IMR-90 (cell line): ENCODE measurements around the gene MYH9. TPM values are rescaled to one million over a fixed set of nuclear protein-coding genes. Genes with fewer than 3 reads are reported as not detected.

Experiments
- ATAC-seq: fragments of 200-7000 bp; cut with Tn5 transposase; 2 replicates; pipeline ENCODE4 v1.9.1; 2020; ENCODE audit warnings: low read depth, mild to moderate bottlenecking, moderate library complexity
- BruUV-seq: library from RNA; stranded (reverse); fragments of 400-500 nt; replicated peaks from 2 replicates; lab custom pipeline; 2021; lab: Mats Ljungman, UMichigan
- CTCF ChIA-PET: fragments of 300-600 bp; formaldehyde crosslinking; extraction: SDS; loops from one replicate; lab custom pipeline; 2021; ENCODE audit warnings: antibody characterized with exemption; lab: Yijun Ruan, JAX
- POLR2A ChIA-PET: fragments of 300-600 bp; sonication (Branson Sonifier 250); formaldehyde crosslinking; loops from one replicate; lab custom pipeline; 2022; ENCODE audit warnings: antibody characterized with exemption; ENCODE audit not compliant: unreplicated experiment; lab: Charles Lee
- DNase-seq: peaks from one replicate; pipeline ENCODE4 v3.0.0; 2013
- H2AFZ ChIP-seq: replicated peaks from 2 replicates; pipeline ENCODE3; 2013; ENCODE audit warnings: low read length, mild to moderate bottlenecking; ENCODE audit not compliant: poor library complexity
- H2AK5ac ChIP-seq: 2 replicates; pipeline ENCODE4 v1.6.1; 2013; ENCODE audit warnings: low read depth, low read length, inconsistent platforms
- H2AK9ac ChIP-seq: replicated peaks from 2 replicates; pipeline ENCODE3; 2013; ENCODE audit warnings: mild to moderate bottlenecking, low read depth, low read length, moderate library complexity; ENCODE audit not compliant: poor library complexity
- H2BK120ac ChIP-seq: 2 replicates; pipeline ENCODE4 v1.6.1; 2013; ENCODE audit warnings: low read depth, low read length, inconsistent platforms
- H2BK15ac ChIP-seq: 3 replicates; pipeline ENCODE4 v1.6.1; 2013; ENCODE audit warnings: low read depth, low read length, inconsistent platforms
- H2BK20ac ChIP-seq: 2 replicates; pipeline ENCODE4 v1.6.1; 2013; ENCODE audit warnings: low read depth, mild to moderate bottlenecking, inconsistent platforms, low read length, moderate library complexity
- H2BK5ac ChIP-seq: 2 replicates; pipeline ENCODE4 v1.6.1; 2013; ENCODE audit warnings: mild to moderate bottlenecking, low read depth, low read length, inconsistent platforms; ENCODE audit not compliant: poor library complexity, severe bottlenecking
- H3K14ac ChIP-seq: replicated peaks from 2 replicates; pipeline ENCODE4 v1.6.1; 2013; ENCODE audit warnings: low read depth, low read length, inconsistent platforms
- H3K18ac ChIP-seq: 2 replicates; pipeline ENCODE4 v1.6.1; 2013; ENCODE audit warnings: low read depth, low read length, control low read depth
- H3K23ac ChIP-seq: 2 replicates; pipeline ENCODE4 v1.6.1; 2013; ENCODE audit warnings: low read depth, low read length, inconsistent platforms
- H3K27ac ChIP-seq: 2 replicates; pipeline ENCODE4 v1.5.1; 2013; ENCODE audit warnings: mild to moderate bottlenecking, control low read depth, low read length; ENCODE audit not compliant: insufficient read depth
- H3K27me3 ChIP-seq: 2 replicates; pipeline ENCODE4 v1.6.1; 2013; ENCODE audit warnings: low read length; ENCODE audit not compliant: control insufficient read depth, insufficient read depth
- H3K36me3 ChIP-seq: 2 replicates; pipeline ENCODE4 v1.6.1; 2013; ENCODE audit warnings: low read length, mixed read lengths; ENCODE audit not compliant: control insufficient read depth, insufficient read depth
- H3K4ac ChIP-seq: 2 replicates; pipeline ENCODE4 v1.6.1; 2013; ENCODE audit warnings: low read depth, low read length, inconsistent platforms
- H3K4me1 ChIP-seq: 2 replicates; pipeline ENCODE4 v1.6.1; 2013; ENCODE audit warnings: low read length, mixed read lengths; ENCODE audit not compliant: control insufficient read depth, insufficient read depth
- H3K4me2 ChIP-seq: 2 replicates; pipeline ENCODE4 v1.6.1; 2013; ENCODE audit warnings: low read depth, mild to moderate bottlenecking, control low read depth, low read length, moderate library complexity
- H3K4me3 ChIP-seq: 2 replicates; pipeline ENCODE4 v1.5.1; 2013; ENCODE audit warnings: low read depth, mild to moderate bottlenecking, control low read depth, low read length, moderate library complexity; ENCODE audit not compliant: insufficient read depth
- H3K56ac ChIP-seq: 2 replicates; pipeline ENCODE4 v1.6.1; 2013; ENCODE audit warnings: low read length, inconsistent platforms; ENCODE audit not compliant: insufficient read depth; ENCODE audit errors: extremely low read depth
- H3K79me1 ChIP-seq, 2 experiments: 2 replicates each; pipeline ENCODE4 v1.6.1; 2013; ENCODE audit warnings: low read length in 2 of 2, inconsistent platforms in 1 of 2, low read depth in 1 of 2
- H3K9ac ChIP-seq: 2 replicates; pipeline ENCODE4 v1.6.1; 2013; ENCODE audit warnings: low read depth, low read length, control low read depth
- H3K9me1 ChIP-seq: 2 replicates; pipeline ENCODE4 v1.6.1; 2013; ENCODE audit warnings: low read length, inconsistent platforms; ENCODE audit not compliant: insufficient read depth
- H3K9me3 ChIP-seq: 2 replicates; pipeline ENCODE4 v1.6.1; 2013; ENCODE audit warnings: low read length; ENCODE audit not compliant: control insufficient read depth, insufficient read depth
- H4K20me1 ChIP-seq: 2 replicates; pipeline ENCODE4 v1.6.1; 2013; ENCODE audit warnings: low read length, inconsistent platforms; ENCODE audit not compliant: insufficient read depth
- H4K5ac ChIP-seq: 2 replicates; pipeline ENCODE4 v1.6.1; 2013; ENCODE audit warnings: mild to moderate bottlenecking, low read depth, low read length, control low read depth
- H4K8ac ChIP-seq, 2 experiments: 2 replicates each; pipeline ENCODE4 v1.6.1; 2013; ENCODE audit warnings: low read depth in 2 of 2, low read length in 2 of 2, control low read depth in 1 of 2, inconsistent platforms in 1 of 2
- H4K91ac ChIP-seq: 2 replicates; pipeline ENCODE4 v1.6.1; 2013; ENCODE audit warnings: low read depth, low read length, inconsistent platforms; ENCODE audit not compliant: insufficient read depth
- BHLHE40 ChIP-seq: fragments of 150-350 bp; IDR thresholded peaks from 2 replicates; pipeline ENCODE4 v1.6.1; 2016; ENCODE audit warnings: mild to moderate bottlenecking, low read depth, low read length
- CHD1 ChIP-seq: IDR thresholded peaks from 2 replicates; pipeline ENCODE4 v1.6.1; 2012; ENCODE audit warnings: low read depth, low read length, improper control_type of control experiment
- CTCF ChIP-seq: conservative IDR thresholded peaks from 2 replicates; pipeline ENCODE4 v1.5.1; 2012; ENCODE audit warnings: mild to moderate bottlenecking, low read depth, low read length, improper control_type of control experiment
- FOS ChIP-seq: fragments of 150-350 bp; IDR thresholded peaks from 2 replicates; pipeline ENCODE4 v1.6.1; 2016; ENCODE audit warnings: low read depth, low read length
- MXI1 ChIP-seq: IDR thresholded peaks from 2 replicates; pipeline ENCODE4 v1.6.1; 2012; ENCODE audit warnings: low read depth, mild to moderate bottlenecking, low read length, moderate library complexity, borderline replicate concordance
- NFE2L2 ChIP-seq: fragments of 150-350 bp; IDR thresholded peaks from 2 replicates; pipeline ENCODE4 v1.6.1; 2016; ENCODE audit warnings: low read depth, mild to moderate bottlenecking, low read length
- POLR2A ChIP-seq: IDR thresholded peaks from 2 replicates; pipeline ENCODE4 v1.6.1; 2012; ENCODE audit warnings: mild to moderate bottlenecking, low read depth, low read length
- RAD21 ChIP-seq: IDR thresholded peaks from 2 replicates; pipeline ENCODE4 v1.6.1; 2012; ENCODE audit warnings: low read length, improper control_type of control experiment
- RCOR1 ChIP-seq: IDR thresholded peaks from 2 replicates; pipeline ENCODE4 v1.6.1; 2012; ENCODE audit warnings: mild to moderate bottlenecking, low read length, improper control_type of control experiment; ENCODE audit not compliant: insufficient replicate concordance
- WGBS, 2 experiments: methylation state at CpG; one replicate each; pipeline versions ENCODE4 v1.1.5 to v1.1.7; 2013; ENCODE audit warnings: missing lambda C conversion rate in 2 of 2; ENCODE audit not compliant: insufficient read length in 1 of 2; ENCODE audit errors: extremely low coverage in 2 of 2; 5-methylcytosine and 5-hydroxymethylcytosine counted together
- dilution Hi-C: fragments of 300-500 bp; cut with HindIII; formaldehyde crosslinking; loops from one replicate; pipeline ENCODE4 v1.14.3; 2018; ENCODE audit warnings: low sequenced_read_pairs; ENCODE audit not compliant: unreplicated experiment
- in situ Hi-C: fragments of 300-500 bp; cut with MboI; formaldehyde crosslinking; loops from 3 replicates; pipeline ENCODE4 v1.14.3; 2019; ENCODE audit warnings: low sequenced_read_pairs, inconsistent platforms, mixed read lengths
- intact Hi-C: fragments of 100-400 bp; cut with micrococcal nuclease; formaldehyde crosslinking; loops from 2 replicates; pipeline ENCODE4 v1.10.0; 2022
- polyA plus RNA-seq, 3 experiments: library from polyadenylated mRNA; depleted of rRNA; stranded (reverse); fragments of >200 nt; gene quantifications; 2 replicates each; pipeline ENCODE4 v1.2.3, GENCODE V29; 2012; ENCODE audit warnings: low replicate concordance in 1 of 3
- total RNA-seq: library from RNA; depleted of rRNA; stranded (reverse); fragments of >200 nt; gene quantifications from 2 replicates; pipeline ENCODE4 v1.2.3, GENCODE V29; 2012

Gene MYH9
- total and polyA plus RNA-seq, 2 of the 4 experiments (the other 2 are of a cell fraction) = 475 to 554 TPM

GRCh38 chr22:36378080-36378868, 9.5 kb downstream of the MYH9 start:
- in situ Hi-C loops = no loop called here
- Histone ChIP-seq H3K9me3 (no peaks in the 10 kb centered on the region), H4K5ac (no peak overlapping the region), H4K91ac (no peak overlapping the region), H3K4ac (no peak overlapping the region), H3K4me2 (peak overlapping the region; percentile 8; the same call in 1 of the 2 replicates), H3K9ac (no peak overlapping the region), H3K23ac (peak overlapping the region; percentile 12; the same call in 1 of the 2 replicates), H3K4me1 (peaks cover 40% of the 10 kb centered on the region), H3K36me3 (peaks cover 54% of the 10 kb centered on the region), H2BK5ac (peak overlapping the region; percentile 53), H3K27ac (peak overlapping the region; percentile 17; the same call in 1 of the 2 replicates), H3K9me1 (peaks cover 35% of the 10 kb centered on the region), H4K20me1 (peaks cover 100% of the 10 kb centered on the region), H2AK5ac (no peak overlapping the region), H3K56ac (no peak overlapping the region), H2BK20ac (no peak overlapping the region), H3K18ac (no peak overlapping the region), H2BK120ac (no peak overlapping the region), H2BK15ac (no peak overlapping the region), H3K14ac (peak overlapping the region; percentile 35; the same call in 1 of the 2 replicates), H3K79me1 (peaks cover 0 to 47% of the 10 kb centered on the region in 2 experiments; a peak in 2 of 4 replicates), H2AK9ac (no peak overlapping the region), H2AFZ (no peak overlapping the region), H4K8ac (peak overlapping the region in 1 of 2 experiments; percentile 23; a peak in 1 of 4 replicates), H3K27me3 (no peaks in the 10 kb centered on the region), H3K4me3 (no peak overlapping the region)
- BruUV-seq = no TSS peak
- dilution Hi-C loops = no loop called here
- DNase-seq = no peak
- ChIA-PET POLR2A (interaction anchor here (0.7 to 0.8 kb wide), 2 partner anchors 55 to 76 kb away, joined by 3 to 5 read pairs; no protein-coding TSS in a partner anchor), CTCF (interaction anchor here (1.4 kb wide), 1 partner anchor 49 kb away, joined by 4 read pairs; no protein-coding TSS in a partner anchor)
- ATAC-seq = no peak
- WGBS, 2 experiments = no CpG with 5 or more reads among the region's 14 CpGs
- TF ChIP-seq FOS = no peak
- no peak for TF ChIP-seq NFE2L2
- TF ChIP-seq RAD21 = no peak
- TF ChIP-seq MXI1 = no peak
- TF ChIP-seq CTCF = no peak
- TF ChIP-seq POLR2A = no peak
- no peak for TF ChIP-seq RCOR1
- no peak for TF ChIP-seq BHLHE40
- no peak for TF ChIP-seq CHD1
- intact Hi-C loops = no loop called here
